Mucosa of gallbladder (tissue), 1 donor: ENCODE measurements around the gene NRP1. TPM values are rescaled to one million over a fixed set of nuclear protein-coding genes. Genes with fewer than 3 reads are reported as not detected.
"Not testable (repeated sequence)": the region's sequence is repeated elsewhere in the genome, so short reads cannot be mapped to it uniquely, and the experiment has no call there.

Experiments
- DNase-seq: peaks from one replicate; pipeline ENCODE4 v3.0.0-alpha.2; 2020; ENCODE audit warnings: low spot score
- total RNA-seq: library from RNA; stranded (reverse); gene quantifications from one replicate; pipeline ENCODE4 v1.2.1, GENCODE V29; 2021
- donor health status: DM: no; HTN: no; CAD: no.

NRP1 gene
- total RNA-seq, 1 donor from 2014 or later = 76.2 TPM

DNA sequence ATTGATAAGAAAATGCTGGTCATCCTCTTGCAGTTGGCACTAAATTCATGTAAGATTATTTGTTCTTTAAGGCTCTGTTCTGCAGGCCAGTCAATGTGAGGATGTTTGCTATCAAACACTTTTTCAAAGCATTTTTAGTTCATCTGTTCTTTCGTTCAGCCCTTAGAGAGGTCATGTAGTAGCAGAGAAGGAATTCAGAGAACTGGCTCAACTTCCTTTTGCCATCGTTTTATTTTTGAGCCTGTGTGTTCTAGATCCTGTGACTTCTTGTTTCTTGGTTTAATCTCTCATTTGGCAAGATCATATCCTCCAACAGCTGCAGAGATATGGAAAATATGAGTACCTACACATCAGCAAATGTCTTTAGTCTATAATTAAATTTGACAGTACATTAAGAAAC is 184.3 kb downstream of the NRP1 start:
- DNase-seq = no peak

- DNase-seq = no peak
Observed at GRCh38 chr10:33147013-33147310, 187.5 kb downstream of the NRP1 start.

GRCh38 chr10:33146189-33147012 is 188.1 kb downstream of the NRP1 start:
- DNase-seq = no peak

- no peak for DNase-seq
Observed at GRCh38 chr10:33145451-33146188, 188.8 kb downstream of the NRP1 start.

- no peak for DNase-seq
Observed at GRCh38 chr10:33143160-33143728, 191.2 kb downstream of the NRP1 start.

- DNase-seq = no peak
Observed at GRCh38 chr10:33142295-33142694, 192.2 kb downstream of the NRP1 start.

- DNase-seq = no peak
Observed at GRCh38 chr10:33141251-33141650, 193.2 kb downstream of the NRP1 start.

DNA sequence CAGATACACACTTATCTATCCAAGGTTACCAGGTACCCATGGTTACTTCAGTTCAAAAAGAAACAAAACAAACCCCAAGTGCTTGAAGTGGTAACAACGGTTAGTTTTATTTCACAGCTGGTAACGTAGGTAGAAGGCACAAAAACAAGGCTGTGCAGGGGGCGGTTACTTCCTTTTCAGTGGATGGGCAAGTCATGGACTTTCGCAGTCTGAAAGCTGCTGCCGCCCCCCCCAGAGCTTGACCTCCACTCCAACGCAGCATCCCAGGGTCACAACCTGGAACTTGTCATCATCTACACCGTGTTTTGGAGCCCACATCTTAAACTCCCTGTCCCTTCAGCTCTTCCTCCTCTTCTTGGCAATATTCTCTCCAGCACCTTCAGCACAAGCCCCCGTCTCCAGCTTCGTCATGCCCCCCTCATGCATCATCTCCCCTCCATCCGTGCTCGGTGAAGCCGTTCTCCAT is 195.3 kb downstream of the NRP1 start:
- DNase-seq = no peak

GRCh38 chr10:33138686-33139085 is 195.8 kb downstream of the NRP1 start:
- DNase-seq = not testable (repeated sequence)

- DNase-seq = no peak
Observed at GRCh38 chr10:33137356-33138005, 197.0 kb downstream of the NRP1 start.

- DNase-seq = peak; percentile 44
Observed at GRCh38 chr10:33136781-33137180, 197.7 kb downstream of the NRP1 start.

DNA sequence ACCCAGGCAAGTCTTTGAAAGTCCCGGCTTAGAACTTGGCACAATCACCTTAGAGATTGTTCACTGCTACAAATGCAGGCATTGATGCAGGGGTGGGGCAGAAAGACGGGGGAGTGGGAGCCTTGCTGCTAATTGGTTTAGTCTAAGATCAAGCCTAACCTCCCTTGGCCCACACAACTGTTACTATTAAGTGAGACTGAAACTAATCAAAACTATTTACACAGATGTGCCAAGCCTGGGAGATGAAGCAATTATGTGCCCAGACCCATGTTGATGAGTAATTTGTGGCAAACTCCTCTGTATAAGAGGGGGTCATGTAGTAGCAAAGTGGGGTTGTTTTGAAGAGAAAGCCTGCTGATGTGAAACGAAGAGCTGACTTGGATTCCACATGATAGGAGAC is 198.2 kb downstream of the NRP1 start:
- DNase-seq = no peak

- peak; percentile 87 for DNase-seq
Observed at GRCh38 chr10:33134011-33134751, 200.3 kb downstream of the NRP1 start.

DNA sequence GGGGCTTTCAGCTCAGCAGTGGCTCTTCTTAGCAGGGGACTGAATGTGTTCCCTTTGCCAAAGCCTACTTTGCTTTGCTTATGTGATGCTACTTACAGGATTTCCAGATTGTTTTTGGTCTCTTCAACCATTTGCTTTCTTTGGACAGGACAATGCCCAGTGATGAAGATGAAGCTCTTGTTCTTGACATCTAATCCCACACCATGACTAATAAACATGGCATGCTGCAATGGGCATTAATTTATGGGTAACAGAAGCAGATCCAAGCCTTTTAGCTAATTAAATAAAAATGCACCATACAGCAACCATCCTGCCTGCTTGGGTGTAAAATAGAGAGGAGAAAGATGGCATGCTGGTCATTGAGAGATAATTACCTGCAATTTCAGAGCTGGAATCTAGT is 200.9 kb downstream of the NRP1 start:
- DNase-seq = no peak

- no peak for DNase-seq
Observed at GRCh38 chr10:33132626-33133025, 201.8 kb downstream of the NRP1 start.

DNA sequence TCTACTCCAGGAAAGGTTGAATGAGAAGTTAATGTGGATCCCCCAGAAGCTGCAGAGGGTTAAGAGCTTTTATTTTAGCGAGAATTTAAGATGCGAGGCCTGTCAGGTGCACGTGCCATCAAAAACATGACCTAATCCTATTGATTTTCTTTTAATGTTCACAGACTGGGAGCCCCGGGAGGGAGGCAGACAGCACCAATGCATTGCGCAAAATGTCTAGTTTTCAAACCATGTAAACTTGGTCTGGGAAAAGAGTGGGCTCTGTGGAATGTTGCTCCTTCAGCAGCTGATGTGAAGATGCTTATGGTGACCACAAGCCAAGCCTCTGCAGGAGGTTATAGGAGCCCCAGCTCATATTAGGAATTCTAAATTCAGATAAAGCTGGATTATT is 204.5 kb downstream of the NRP1 start:
- no peak for DNase-seq

GRCh38 chr10:33129141-33129995 is 205.1 kb downstream of the NRP1 start:
- no peak for DNase-seq

- DNase-seq = no peak
Observed at GRCh38 chr10:33127622-33128021, 206.8 kb downstream of the NRP1 start.
